GM12892 (cell line): Measurements from ENCODE around the gene LAIR2.
"Not testable (repeated sequence)": the region's sequence is repeated elsewhere in the genome, so short reads cannot be mapped to it uniquely, and the experiment has no call there.

Experiments used
- POLR2AphosphoS5 ChIP-seq: IDR thresholded peaks from 2 replicates; pipeline ENCODE4 v1.6.1; 2011; ENCODE audit warnings: low read depth, low read length, control low read depth
- TAF1 ChIP-seq: IDR thresholded peaks from 2 replicates; pipeline ENCODE4 v1.6.1; 2011; ENCODE audit warnings: low read depth, mild to moderate bottlenecking, control low read depth, low read length, borderline replicate concordance

DNA sequence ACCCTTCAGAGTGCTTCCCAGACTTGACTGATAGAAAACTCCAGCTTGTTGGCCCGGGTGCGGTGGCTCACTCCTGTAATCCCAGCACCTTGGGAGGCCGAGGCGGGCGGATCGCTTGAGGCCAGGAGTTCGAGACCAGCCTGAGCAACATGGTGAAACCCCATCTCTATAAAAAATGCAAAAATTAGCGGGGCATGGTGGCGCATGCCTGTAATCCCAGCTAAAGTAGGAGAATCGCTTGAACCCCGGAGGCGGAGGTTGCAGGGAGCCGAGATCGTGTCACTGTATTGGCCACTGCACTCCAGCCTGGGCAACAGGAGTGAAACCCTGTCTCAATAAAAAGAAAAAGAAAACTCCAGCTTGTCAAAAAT is 36.5 kb upstream of the LAIR2 start:
- not testable (repeated sequence) for TF ChIP-seq POLR2AphosphoS5, TAF1
